ENCODE results near the gene TRPC5OS. TPM values are rescaled to one million over a fixed set of nuclear protein-coding genes. Genes with fewer than 3 reads are reported as not detected.

Gene TRPC5OS
- total and polyA plus RNA-seq, 2 of the 8 experiments (the other 6 are each of a cell fraction or from before 2014, with no cell fraction given) = not detected

GRCh38 chrX:111917591-111917990, 41.6 kb downstream of the TRPC5OS start:
- H3K9ac ChIP-seq (replicated peaks in 1 of 4; ENCODE audit: extremely low read depth in 1 of 4, low read depth in 3 of 4, low read length in 3 of 4) = no peak overlapping the region
- no peak overlapping the region for H4K8ac ChIP-seq (ENCODE audit: extremely low read depth, insufficient read depth, low read length)
- H3K4me1 ChIP-seq (replicated peaks in 1 of 4; ENCODE audit: control insufficient read depth in 3 of 4, insufficient read depth in 4 of 4, low read length in 3 of 4) = no peaks in the 10 kb centered on the region
- H3K4me2 ChIP-seq (ENCODE audit: insufficient read depth in 1 of 2, low read depth in 2 of 2, low read length in 2 of 2) = no peak overlapping the region
- FAIRE-seq (no peak), DNase-seq (ENCODE audit: low read depth in 1 of 2, low spot score in 2 of 2) (no peak)
- no peaks in the 10 kb centered on the region for H3K23me2 ChIP-seq (ENCODE audit: low read depth, low read length)
- H4K5ac ChIP-seq (ENCODE audit: insufficient read length, low read depth, low read length) = no peak overlapping the region
- no peaks in the 10 kb centered on the region for H4K20me1 ChIP-seq (replicated peaks in 1 of 2; ENCODE audit: control insufficient read depth in 1 of 2, insufficient read depth in 2 of 2, low read length in 2 of 2)
- ChIA-PET CTCF (ENCODE audit: partially characterized antibody) (interaction anchor here (1.4 kb wide), 1 partner anchor 13 kb away, joined by 3 read pairs; no protein-coding TSS in a partner anchor), POLR2A (ENCODE audit: partially characterized antibody) (no interaction called here)
- H2AK5ac ChIP-seq (ENCODE audit: low read depth, low read length) = no peak overlapping the region
- H3K36me3 ChIP-seq (ENCODE audit: control insufficient read depth in 2 of 4, insufficient read depth in 4 of 4, low read length in 3 of 4) = no peaks in the 10 kb centered on the region
- no peak overlapping the region for H3K18ac ChIP-seq (ENCODE audit: extremely low read depth, low read length)
- H2BK20ac ChIP-seq (ENCODE audit: low read length) = no peak overlapping the region
- H3K4me3 ChIP-seq (ENCODE audit: extremely low read depth in 1 of 4, insufficient read depth in 2 of 4, low read depth in 3 of 4, low read length in 4 of 4) = no peak overlapping the region
- H3K27me3 ChIP-seq (replicated peaks in 1 of 4; ENCODE audit: control insufficient read depth in 3 of 4, extremely low read depth in 1 of 4, insufficient read depth in 3 of 4, low read length in 3 of 4) = no peaks in the 10 kb centered on the region
- no peak overlapping the region for H3K14ac ChIP-seq (ENCODE audit: insufficient read length)
- no peak overlapping the region for H2BK15ac ChIP-seq (ENCODE audit: low read length)
- H2BK12ac ChIP-seq (ENCODE audit: low read depth, low read length) = no peak overlapping the region
- no peaks in the 10 kb centered on the region for H3K79me2 ChIP-seq (ENCODE audit: control insufficient read depth in 1 of 2, insufficient read depth in 2 of 2, low read length in 2 of 2)
- H2AFZ ChIP-seq (ENCODE audit: low read length) = no peak overlapping the region
- H3K23ac ChIP-seq (ENCODE audit: insufficient read length) = no peak overlapping the region
- no peak overlapping the region for H3K56ac ChIP-seq (replicated peaks; ENCODE audit: insufficient read length, low read depth, low read length)
- no peaks in the 10 kb centered on the region for H3K9me3 ChIP-seq (ENCODE audit: insufficient read depth in 2 of 2, low read depth in 1 of 2, low read length in 1 of 2)
- no peak overlapping the region for H3K4ac ChIP-seq (replicated peaks; ENCODE audit: insufficient read length, low read depth, low read length)
- H3K27ac ChIP-seq (ENCODE audit: low read depth, low read length) = no peak overlapping the region
- no peaks in the 10 kb centered on the region for H3K79me1 ChIP-seq (ENCODE audit: low read depth, low read length)
- no peak overlapping the region for H2BK120ac ChIP-seq (replicated peaks; ENCODE audit: low read depth, low read length)
- no peak for TF ChIP-seq CHD2 (IDR thresholded peaks at IDR 0.05; ENCODE audit: low read length)
- TF ChIP-seq FOSL1 (IDR thresholded peaks at IDR 0.05; ENCODE audit: insufficient read depth, low read depth, low read length) = no peak
- TF ChIP-seq TAF7 (optimal IDR thresholded peaks at IDR 0.05; ENCODE audit: borderline replicate concordance, low read depth, low read length) = no peak
- TF ChIP-seq SRF (IDR thresholded peaks at IDR 0.05; ENCODE audit: low read depth, low read length) = no peak
- no peak for TF ChIP-seq RAD21 (IDR thresholded peaks at IDR 0.05 in 1 of 2, conservative IDR thresholded peaks at IDR 0.05 in 1 of 2; ENCODE audit: low read depth in 2 of 2, low read length in 2 of 2)
- no peak for TF ChIP-seq CBX8 (IDR thresholded peaks at IDR 0.05; ENCODE audit: borderline replicate concordance, low read depth, low read length)
- H2BK5ac ChIP-seq (ENCODE audit: low read depth, low read length) = no peak overlapping the region
- no peak overlapping the region for H4K91ac ChIP-seq (replicated peaks; ENCODE audit: insufficient read length, low read length)
